Stimulated activated CD4-positive, alpha-beta T cell treated with anti-CD3 and anti-CD28 coated beads, TNF-alpha, amount 100 ng/mL, for 1 hour (primary cell): ENCODE results near the gene TEKT4.
A peak's percentile ranks its signal among the peaks of the same experiment; 100 is the strongest.
"Not testable (repeated sequence)": the region's sequence is repeated elsewhere in the genome, so short reads cannot be mapped to it uniquely, and the experiment has no call there.

Source experiments
- DNase-seq, 3 donors: peaks; one replicate each; pipeline ENCODE4 v3.0.0-alpha.2; 2020; ENCODE audit warnings: low read depth in 3 of 3, low spot score in 1 of 3

Gene TEKT4

GRCh38 chr2:94871226-94872087, at the start of gene TEKT4:
TEKT4 (plus strand) TSS chr2:94871430; CDS start chr2:94871580, 150 bp downstream.
- no peak for DNase-seq

- DNase-seq, result not testable (repeated sequence)
These were observed 32.0 kb upstream of the TEKT4 start for GRCh38 chr2:94839224-94839623.

- not testable (repeated sequence) for DNase-seq
These were observed 14.4 kb upstream of the TEKT4 start for GRCh38 chr2:94856856-94857255.

GRCh38 chr2:94857367-94858162, 13.7 kb upstream of the TEKT4 start:
- DNase-seq, result not testable (repeated sequence)

GRCh38 chr2:94858163-94858888, 12.9 kb upstream of the TEKT4 start:
- not testable (repeated sequence) for DNase-seq

- no peak for DNase-seq
These were observed 9.7 kb upstream of the TEKT4 start for GRCh38 chr2:94861308-94862152.

- not testable (repeated sequence) for DNase-seq
These were observed 8.3 kb upstream of the TEKT4 start for GRCh38 chr2:94862903-94863302.

GRCh38 chr2:94869131-94869530, 2.1 kb upstream of the TEKT4 start:
- no peak for DNase-seq

GRCh38 chr2:94869552-94870439, 1.4 kb upstream of the TEKT4 start:
- no peak for DNase-seq

GRCh38 chr2:94870440-94871225, 597 bp upstream of the TEKT4 start:
- no peak for DNase-seq

- no peak for DNase-seq
These were observed 923 bp downstream of the TEKT4 start for GRCh38 chr2:94872088-94872618.

GRCh38 chr2:94872676-94873361, 1.6 kb downstream of the TEKT4 start:
- no peak for DNase-seq

- no peak for DNase-seq
These were observed 2.4 kb downstream of the TEKT4 start for GRCh38 chr2:94873362-94874276.

- peak in 2 of 3 donors; percentile 11 to 56 for DNase-seq
These were observed 3.2 kb downstream of the TEKT4 start for GRCh38 chr2:94874277-94874997.

GRCh38 chr2:94875064-94875819, 4.0 kb downstream of the TEKT4 start:
- DNase-seq, result no peak
